Activated naive CD4-positive, alpha-beta T cell treated with anti-CD3 and anti-CD28 coated beads for 36 hours (primary cell): ENCODE measurements around the gene CTNS. TPM values are rescaled to one million over a fixed set of nuclear protein-coding genes. Genes with fewer than 3 reads are reported as not detected.
A peak's percentile ranks its signal among the peaks of the same experiment; 100 is the strongest.

Experiments used
- CTCF ChIA-PET: fragments of 350-600 bp; sonication (Branson Sonifier 250); formaldehyde crosslinking; loops from one replicate; lab custom pipeline; 2021; ENCODE audit warnings: antibody characterized with exemption; lab: Charles Lee
- DNase-seq: peaks from one replicate; pipeline ENCODE4 v3.0.0-alpha.2; 2020
- H3K27ac Mint-ChIP-seq: one replicate; pipeline ENCODE4 v1.8.0; 2021; ENCODE audit warnings: mild to moderate bottlenecking, mixed read lengths
- H3K27me3 Mint-ChIP-seq: one replicate; pipeline ENCODE4 v1.8.0; 2021; ENCODE audit warnings: low read depth, mixed read lengths
- H3K36me3 Mint-ChIP-seq: one replicate; pipeline ENCODE4 v1.8.0; 2021; ENCODE audit warnings: low read depth, mixed read lengths
- H3K4me1 Mint-ChIP-seq: one replicate; pipeline ENCODE4 v1.8.0; 2021; ENCODE audit warnings: low read depth, mixed read lengths
- H3K4me3 Mint-ChIP-seq: one replicate; pipeline ENCODE4 v1.8.0; 2021; ENCODE audit warnings: mild to moderate bottlenecking, moderate library complexity, mixed read lengths
- H3K9me3 Mint-ChIP-seq: one replicate; pipeline ENCODE4 v1.8.0; 2021; ENCODE audit warnings: mixed read lengths
- intact Hi-C: fragments of 100-400 bp; cut with micrococcal nuclease; formaldehyde crosslinking; loops from one replicate; pipeline ENCODE4 v1.15.1; 2023
- total RNA-seq, 2 experiments: library from RNA; stranded (reverse); gene quantifications; one replicate each; pipeline ENCODE4 v1.2.3, GENCODE V29; 2021

Gene CTNS
- total RNA-seq, 2 experiments from 2014 or later, result 4.5 TPM

GRCh38 chr17:3681565-3681964 is 45.0 kb downstream of the CTNS start:
- Mint-ChIP-seq H3K9me3 (no peaks in the 10 kb centered on the region), H3K27ac (no peak overlapping the region), H3K27me3 (no peaks in the 10 kb centered on the region), H3K4me1 (peaks cover 7% of the 10 kb centered on the region), H3K36me3 (peaks cover 7% of the 10 kb centered on the region), H3K4me3 (no peak overlapping the region)
- CTCF ChIA-PET, result interaction anchor here (1.4 to 2.7 kb wide), 2 partner anchors 48 to 57 kb away, joined by 4 to 27 read pairs; no protein-coding TSS in a partner anchor
- intact Hi-C loops, result loop anchor here (5.0 kb wide), 1 partner anchor 166 kb away; the partner anchor contains the start of gene NCBP3
- no peak for DNase-seq

DNA sequence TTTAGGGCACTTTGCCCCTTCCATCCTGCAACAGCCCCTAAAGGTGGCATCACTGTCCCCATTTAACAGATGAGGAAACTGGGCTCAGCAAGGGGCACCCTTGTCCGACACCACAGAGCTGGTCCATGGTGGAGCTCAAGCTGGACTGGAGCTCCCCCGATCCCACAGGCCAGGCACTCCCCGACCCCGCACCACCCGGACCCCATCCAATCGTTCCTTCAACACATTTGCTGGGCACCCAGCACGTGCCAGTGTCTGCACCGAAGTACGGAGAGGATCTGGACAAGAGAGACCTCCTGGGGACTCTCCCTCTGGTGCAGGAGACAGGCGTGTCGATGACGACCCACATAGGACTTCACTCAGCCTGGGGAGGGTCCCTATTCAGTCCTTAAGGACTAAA is 45.5 kb downstream of the CTNS start:
- H3K27me3 Mint-ChIP-seq, result no peaks in the 10 kb centered on the region
- no peak for DNase-seq
- no peaks in the 10 kb centered on the region for H3K9me3 Mint-ChIP-seq
- no peak overlapping the region for H3K4me3 Mint-ChIP-seq
- intact Hi-C loops, result loop anchor here (2.0 to 5.0 kb wide), 4 partner anchors 41 to 165 kb away; partner anchors contain the start of genes HASPIN and NCBP3
- peaks cover 7% of the 10 kb centered on the region for H3K4me1 Mint-ChIP-seq
- H3K36me3 Mint-ChIP-seq, result peaks cover 7% of the 10 kb centered on the region
- CTCF ChIA-PET, result interaction anchor here (0.6 to 2.7 kb wide), 9 partner anchors 18 to 147 kb away, joined by 4 to 27 read pairs (median 5); partner anchors contain the start of gene HASPIN
- H3K27ac Mint-ChIP-seq, result no peak overlapping the region

- H3K4me1 Mint-ChIP-seq, result peaks cover 7% of the 10 kb centered on the region
- peaks cover 7% of the 10 kb centered on the region for H3K36me3 Mint-ChIP-seq
- no peaks in the 10 kb centered on the region for H3K27me3 Mint-ChIP-seq
- H3K9me3 Mint-ChIP-seq, result no peaks in the 10 kb centered on the region
- intact Hi-C loops, result loop anchor here (2.0 to 5.0 kb wide), 4 partner anchors 40 to 164 kb away; partner anchors contain the start of genes HASPIN and NCBP3
- CTCF ChIA-PET, result interaction anchor here (0.6 to 2.7 kb wide), 24 partner anchors 9 to 1333 kb away, joined by 3 to 27 read pairs (median 4); partner anchors contain the start of genes HASPIN and P2RX5
- H3K4me3 Mint-ChIP-seq, result no peak overlapping the region
- H3K27ac Mint-ChIP-seq, result no peak overlapping the region
- peak; percentile 72 for DNase-seq
Measured at GRCh38 chr17:3683054-3683511, 46.5 kb downstream of the CTNS start.

- peaks cover 13% of the 10 kb centered on the region for H3K36me3 Mint-ChIP-seq
- no peak for DNase-seq
- intact Hi-C loops, result no loop called here
- no peak overlapping the region for H3K4me3 Mint-ChIP-seq
- no peak overlapping the region for H3K27ac Mint-ChIP-seq
- CTCF ChIA-PET, result no interaction called here
- H3K27me3 Mint-ChIP-seq, result no peaks in the 10 kb centered on the region
- H3K4me1 Mint-ChIP-seq, result peaks cover 7% of the 10 kb centered on the region
- no peaks in the 10 kb centered on the region for H3K9me3 Mint-ChIP-seq
Measured at GRCh38 chr17:3685174-3685573, 48.6 kb downstream of the CTNS start.

GRCh38 chr17:3688027-3688553 is 51.5 kb downstream of the CTNS start:
- Mint-ChIP-seq H3K9me3 (no peaks in the 10 kb centered on the region), H3K27me3 (no peaks in the 10 kb centered on the region), H3K4me1 (peaks cover 4% of the 10 kb centered on the region), H3K36me3 (peaks cover 18% of the 10 kb centered on the region), H3K27ac (no peak overlapping the region), H3K4me3 (no peak overlapping the region)
- CTCF ChIA-PET, result interaction anchor here (0.8 to 1.5 kb wide), 2 partner anchors 19 to 35 kb away, joined by 3 to 4 read pairs; partner anchors contain the start of gene HASPIN
- DNase-seq, result no peak
- intact Hi-C loops, result no loop called here

DNA sequence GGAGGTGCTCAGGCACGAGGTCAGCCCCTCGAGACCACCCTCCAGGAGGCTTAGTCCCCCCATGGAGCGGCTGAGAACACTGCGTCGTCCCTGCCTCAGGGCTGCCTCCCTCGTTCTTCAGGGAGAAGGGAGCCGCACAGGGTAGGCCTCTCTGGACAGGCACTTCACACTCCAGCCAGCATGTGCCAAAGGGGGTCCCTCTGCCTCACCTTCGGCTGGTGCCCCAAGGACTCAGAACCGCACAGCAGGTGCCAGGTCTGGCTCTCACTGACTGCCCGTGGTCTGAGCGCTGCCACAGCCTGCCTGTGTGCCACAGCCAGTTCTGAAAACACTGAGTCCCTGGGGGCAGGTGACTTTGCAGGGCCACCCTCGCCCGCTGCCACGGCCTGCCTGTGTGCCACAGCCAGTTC is 52.3 kb downstream of the CTNS start:
- H3K9me3 Mint-ChIP-seq, result no peaks in the 10 kb centered on the region
- no peak for DNase-seq
- no peak overlapping the region for H3K27ac Mint-ChIP-seq
- intact Hi-C loops, result no loop called here
- no peak overlapping the region for H3K4me3 Mint-ChIP-seq
- H3K4me1 Mint-ChIP-seq, result peaks cover 6% of the 10 kb centered on the region
- peaks cover 17% of the 10 kb centered on the region for H3K36me3 Mint-ChIP-seq
- CTCF ChIA-PET, result interaction anchor here (1.5 kb wide), 1 partner anchor 35 kb away, joined by 3 read pairs; the partner anchor contains the start of gene HASPIN
- H3K27me3 Mint-ChIP-seq, result no peaks in the 10 kb centered on the region

DNA sequence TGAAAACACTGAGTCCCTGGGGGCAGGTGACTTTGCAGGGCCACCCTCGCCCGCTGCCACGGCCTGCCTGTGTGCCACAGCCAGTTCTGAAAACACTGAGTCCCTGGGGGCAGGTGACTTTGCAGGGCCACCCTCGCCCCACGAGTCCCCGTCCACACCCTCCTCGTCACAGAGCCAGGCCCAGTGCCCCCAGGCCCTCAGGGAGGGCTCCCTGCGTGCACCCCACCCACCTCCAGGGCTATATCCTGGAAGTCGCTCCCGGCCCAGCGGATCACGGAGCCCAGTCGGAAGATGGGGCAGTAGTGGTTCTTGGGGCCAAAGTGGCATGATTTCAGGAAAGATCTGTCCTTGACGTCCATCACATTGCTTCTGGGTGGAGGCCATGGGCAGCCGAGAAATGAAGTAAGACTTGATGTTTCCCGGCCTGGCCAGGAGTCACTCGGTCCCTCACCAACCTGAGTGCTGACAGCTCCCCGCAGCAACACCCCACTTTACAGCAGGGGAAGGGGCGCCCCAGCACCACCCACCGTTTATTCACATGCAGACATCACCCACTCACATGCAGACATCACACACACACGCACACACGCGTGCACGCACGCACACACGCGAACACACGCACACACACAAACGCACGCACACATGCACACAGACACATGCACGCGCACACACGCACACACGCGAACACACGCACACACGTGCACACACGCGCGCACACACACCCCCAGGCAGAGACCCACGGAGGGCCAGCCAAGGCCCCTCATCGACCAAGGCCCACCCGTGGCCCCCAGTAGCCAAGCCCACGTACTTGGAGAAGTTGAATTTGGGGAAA is 52.9 kb downstream of the CTNS start:
- H3K27ac Mint-ChIP-seq, result no peak overlapping the region
- DNase-seq, result no peak
- peaks cover 12% of the 10 kb centered on the region for H3K4me1 Mint-ChIP-seq
- CTCF ChIA-PET, result interaction anchor here (1.5 kb wide), 1 partner anchor 34 kb away, joined by 3 read pairs; the partner anchor contains the start of gene HASPIN
- H3K36me3 Mint-ChIP-seq, result peaks cover 19% of the 10 kb centered on the region
- H3K27me3 Mint-ChIP-seq, result no peaks in the 10 kb centered on the region
- H3K9me3 Mint-ChIP-seq, result no peaks in the 10 kb centered on the region
- intact Hi-C loops, result no loop called here
- H3K4me3 Mint-ChIP-seq, result no peak overlapping the region

DNA sequence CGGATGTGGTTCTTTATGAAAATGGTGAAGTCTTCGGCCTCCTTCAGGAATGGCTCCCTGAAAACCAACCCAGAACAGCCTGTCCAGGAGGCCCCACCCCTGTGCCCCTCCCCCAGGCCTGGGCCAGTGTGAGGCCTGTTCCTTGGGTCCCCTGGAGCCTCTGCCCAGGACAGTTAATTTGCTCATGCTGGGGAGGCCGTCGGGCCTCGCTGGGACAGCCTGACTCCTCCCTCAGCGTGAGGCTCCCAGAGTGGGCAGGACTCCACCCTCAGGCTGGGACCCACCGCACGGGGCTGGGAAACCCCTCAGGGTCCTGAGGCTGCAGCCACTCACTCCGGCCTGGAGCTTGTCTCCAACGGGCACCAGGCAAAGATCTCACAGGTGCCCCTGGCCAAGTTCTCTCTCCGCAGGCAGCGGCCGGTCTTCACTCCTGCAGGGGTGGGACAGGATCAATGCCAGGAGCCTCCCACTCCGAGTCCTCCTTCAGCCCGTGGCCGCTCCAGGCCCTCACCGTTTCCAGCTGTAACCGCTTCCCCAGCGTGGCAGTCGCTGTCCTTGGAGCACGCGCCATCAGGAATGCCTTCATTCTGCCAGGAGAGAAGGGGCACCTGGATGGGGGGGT is 53.6 kb downstream of the CTNS start:
- DNase-seq, result no peak
- H3K4me1 Mint-ChIP-seq, result peaks cover 15% of the 10 kb centered on the region
- no peaks in the 10 kb centered on the region for H3K27me3 Mint-ChIP-seq
- CTCF ChIA-PET, result interaction anchor here (1.5 kb wide), 1 partner anchor 48 kb away, joined by 3 read pairs; no protein-coding TSS in a partner anchor
- H3K27ac Mint-ChIP-seq, result no peak overlapping the region
- no peaks in the 10 kb centered on the region for H3K9me3 Mint-ChIP-seq
- peaks cover 19% of the 10 kb centered on the region for H3K36me3 Mint-ChIP-seq
- intact Hi-C loops, result no loop called here
- no peak overlapping the region for H3K4me3 Mint-ChIP-seq

DNA sequence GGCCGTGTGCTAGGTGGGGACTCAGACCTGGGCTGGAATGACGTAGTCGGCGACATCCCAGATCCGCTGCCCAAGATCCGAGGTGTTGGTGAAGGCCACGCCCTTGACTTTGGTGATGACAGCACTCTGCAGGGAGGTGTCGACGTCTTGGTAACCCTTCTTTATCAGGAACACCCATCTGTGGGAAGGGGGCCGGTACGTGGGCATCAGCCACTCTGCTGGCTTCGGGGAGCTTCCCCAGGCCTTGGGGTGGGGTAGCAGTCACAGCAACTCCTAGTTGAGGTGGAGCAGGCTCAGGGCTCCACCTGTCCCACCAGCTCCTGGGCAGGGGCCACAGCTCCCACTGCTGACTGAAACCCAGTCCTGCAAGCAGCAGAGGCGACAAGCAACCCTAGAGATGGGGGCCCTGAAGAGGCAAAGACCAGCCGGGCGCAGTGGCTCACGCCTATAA is 55.1 kb downstream of the CTNS start:
- peaks cover 19% of the 10 kb centered on the region for H3K36me3 Mint-ChIP-seq
- H3K27ac Mint-ChIP-seq, result no peak overlapping the region
- H3K27me3 Mint-ChIP-seq, result no peaks in the 10 kb centered on the region
- no peak overlapping the region for H3K4me3 Mint-ChIP-seq
- no peaks in the 10 kb centered on the region for H3K9me3 Mint-ChIP-seq
- DNase-seq, result no peak
- H3K4me1 Mint-ChIP-seq, result peaks cover 16% of the 10 kb centered on the region
- intact Hi-C loops, result no loop called here
- CTCF ChIA-PET, result interaction anchor here (1.5 kb wide), 1 partner anchor 46 kb away, joined by 3 read pairs; no protein-coding TSS in a partner anchor

DNA sequence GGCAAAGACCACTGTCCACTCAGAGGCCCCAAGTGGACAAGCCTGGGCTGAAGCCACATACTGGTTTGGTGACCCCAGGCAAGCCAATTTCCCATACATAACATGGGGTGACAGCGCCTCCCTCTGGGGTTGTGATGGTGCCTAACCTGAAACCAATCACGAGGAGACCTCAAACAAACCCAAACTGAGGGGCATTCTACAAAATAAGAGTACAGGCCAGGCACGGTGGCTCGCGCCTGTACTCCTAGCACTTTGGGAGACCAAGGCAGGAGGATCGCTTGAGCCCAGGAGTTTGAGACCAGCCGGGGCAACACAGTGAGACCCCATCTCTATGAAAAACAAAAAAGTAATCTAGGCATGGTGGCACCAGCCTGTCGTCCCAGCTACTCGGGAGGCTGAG is 55.8 kb downstream of the CTNS start:
- no peaks in the 10 kb centered on the region for H3K27me3 Mint-ChIP-seq
- intact Hi-C loops, result no loop called here
- DNase-seq, result no peak
- peaks cover 19% of the 10 kb centered on the region for H3K36me3 Mint-ChIP-seq
- H3K9me3 Mint-ChIP-seq, result no peaks in the 10 kb centered on the region
- CTCF ChIA-PET, result no interaction called here
- no peak overlapping the region for H3K27ac Mint-ChIP-seq
- peaks cover 18% of the 10 kb centered on the region for H3K4me1 Mint-ChIP-seq
- H3K4me3 Mint-ChIP-seq, result no peak overlapping the region

DNA sequence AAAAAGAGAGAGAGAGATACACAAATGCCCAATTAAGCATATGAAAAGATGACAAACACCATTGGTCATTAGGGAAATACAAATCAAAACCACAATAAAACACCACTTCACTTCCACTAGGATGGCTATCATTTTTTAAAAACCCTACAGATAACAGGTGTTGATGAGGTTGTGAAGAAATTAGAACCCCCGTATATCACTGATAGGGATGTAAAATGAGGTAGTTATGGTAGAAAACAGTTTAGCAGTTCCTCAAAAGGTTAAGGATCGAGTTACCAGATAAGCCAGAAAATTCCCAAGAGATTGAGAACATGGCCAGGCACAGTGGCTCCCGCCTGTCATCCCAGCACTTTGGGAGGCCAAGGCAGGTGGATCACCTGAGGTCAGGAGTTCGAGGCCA is 56.6 kb downstream of the CTNS start:
- CTCF ChIA-PET, result no interaction called here
- peaks cover 19% of the 10 kb centered on the region for H3K36me3 Mint-ChIP-seq
- no peak overlapping the region for H3K4me3 Mint-ChIP-seq
- peaks cover 18% of the 10 kb centered on the region for H3K4me1 Mint-ChIP-seq
- H3K27me3 Mint-ChIP-seq, result no peaks in the 10 kb centered on the region
- no peak overlapping the region for H3K27ac Mint-ChIP-seq
- H3K9me3 Mint-ChIP-seq, result peaks cover 3% of the 10 kb centered on the region
- no peak for DNase-seq
- intact Hi-C loops, result no loop called here

GRCh38 chr17:3693829-3694231 is 57.3 kb downstream of the CTNS start:
- H3K27ac Mint-ChIP-seq, result no peak overlapping the region
- peak; percentile 23 for DNase-seq
- H3K36me3 Mint-ChIP-seq, result peaks cover 16% of the 10 kb centered on the region
- peaks cover 3% of the 10 kb centered on the region for H3K9me3 Mint-ChIP-seq
- H3K27me3 Mint-ChIP-seq, result no peaks in the 10 kb centered on the region
- CTCF ChIA-PET, result interaction anchor here (0.8 to 2.5 kb wide), 2 partner anchors 42 to 44 kb away, joined by 3 to 9 read pairs; no protein-coding TSS in a partner anchor
- intact Hi-C loops, result no loop called here
- H3K4me1 Mint-ChIP-seq, result peaks cover 18% of the 10 kb centered on the region
- peak overlapping the region; percentile 94 for H3K4me3 Mint-ChIP-seq
